GM23338 (cell line): ENCODE data around the gene PCDHGA9. TPM values are rescaled to one million over a fixed set of nuclear protein-coding genes. Genes with fewer than 3 reads are reported as not detected.

ENCODE experiments used
- ATAC-seq: fragments of 200-7000 bp; cut with Tn5 transposase; 3 replicates; pipeline ENCODE4 v1.9.1; 2020
- DNase-seq: peaks from one replicate; pipeline ENCODE4 v3.0.0-alpha.2; 2015; ENCODE audit warnings: low spot score
- H2AFZ ChIP-seq: fragments of 200-600 bp; sonication (generic); 2 replicates; pipeline ENCODE4 v1.8.0; 2016; ENCODE audit warnings: antibody characterized with exemption, mild to moderate bottlenecking, moderate library complexity
- H3F3A ChIP-seq: fragments of 200-600 bp; sonication (generic); replicated peaks from 2 replicates; pipeline ENCODE4 v1.8.0; 2017; ENCODE audit warnings: antibody characterized with exemption, mixed run types, low read depth
- H3K27ac ChIP-seq: fragments of 200-600 bp; sonication (generic); 2 replicates; pipeline ENCODE4 v1.6.1; 2016; ENCODE audit warnings: low read depth
- H3K27me3 ChIP-seq: fragments of 200-600 bp; sonication (generic); 2 replicates; pipeline ENCODE4 v1.8.0; 2016; ENCODE audit warnings: mild to moderate bottlenecking, mixed run types, moderate library complexity; ENCODE audit not compliant: insufficient read depth
- H3K36me3 ChIP-seq: fragments of 200-600 bp; sonication (generic); 2 replicates; pipeline ENCODE4 v1.8.0; 2016; ENCODE audit warnings: mild to moderate bottlenecking; ENCODE audit not compliant: insufficient read depth
- H3K4me1 ChIP-seq: fragments of 200-600 bp; sonication (generic); 2 replicates; pipeline ENCODE4 v1.8.0; 2016; ENCODE audit warnings: mild to moderate bottlenecking, moderate library complexity; ENCODE audit not compliant: insufficient read depth
- H3K4me2 ChIP-seq: fragments of 200-600 bp; sonication (generic); 2 replicates; pipeline ENCODE4 v1.7.1; 2017; ENCODE audit warnings: mixed run types
- H3K4me3 ChIP-seq: fragments of 200-600 bp; sonication (generic); 2 replicates; pipeline ENCODE4 v1.6.1; 2016; ENCODE audit warnings: mixed run types
- H3K79me2 ChIP-seq: fragments of 200-600 bp; sonication (generic); replicated peaks from 2 replicates; pipeline ENCODE4 v1.8.0; 2017; ENCODE audit warnings: mild to moderate bottlenecking; ENCODE audit not compliant: insufficient read depth
- H3K9me2 ChIP-seq: fragments of 200-600 bp; sonication (generic); 2 replicates; pipeline ENCODE4 v1.8.0; 2017; ENCODE audit not compliant: insufficient read depth
- H4K20me1 ChIP-seq: fragments of 200-600 bp; sonication (generic); replicated peaks from 2 replicates; pipeline ENCODE4 v1.8.0; 2017; ENCODE audit warnings: mild to moderate bottlenecking; ENCODE audit not compliant: insufficient read depth
- H3K27ac Mint-ChIP-seq: 2 replicates; pipeline ENCODE4 v1.8.0; 2020; ENCODE audit warnings: inconsistent platforms, mild to moderate bottlenecking, moderate library complexity, mixed read lengths
- H3K27me3 Mint-ChIP-seq: 3 replicates; pipeline ENCODE4 v1.8.0; 2022; ENCODE audit warnings: low read depth, mild to moderate bottlenecking, moderate library complexity, mixed read lengths, inconsistent platforms; ENCODE audit not compliant: insufficient read depth, poor library complexity
- H3K36me3 Mint-ChIP-seq: 3 replicates; pipeline ENCODE4 v1.8.0; 2021; ENCODE audit warnings: low read depth, mild to moderate bottlenecking, inconsistent platforms, moderate library complexity, mixed read lengths
- H3K4me1 Mint-ChIP-seq: 3 replicates; pipeline ENCODE4 v1.8.0; 2020; ENCODE audit warnings: mild to moderate bottlenecking, inconsistent platforms, mixed read lengths
- H3K4me3 Mint-ChIP-seq: 3 replicates; pipeline ENCODE4 v1.8.0; 2021; ENCODE audit warnings: moderate library complexity, mild to moderate bottlenecking, inconsistent platforms, mixed read lengths
- H3K9me3 Mint-ChIP-seq: 3 replicates; pipeline ENCODE4 v1.8.0; 2020; ENCODE audit warnings: moderate library complexity, mild to moderate bottlenecking, inconsistent platforms, mixed read lengths
- CREB1 ChIP-seq: fragments of 250-450 bp; sonication (Bioruptor Pico); IDR thresholded peaks from 2 replicates; pipeline ENCODE4 v1.5.0; 2020; ENCODE audit warnings: low read depth, mild to moderate bottlenecking, moderate library complexity
- CTCF ChIP-seq, 2 experiments: fragments of 200-600 bp in 1 of 2; sonication (generic) in 1 of 2; conservative IDR thresholded peaks; 2 replicates each; pipeline versions ENCODE4 v1.5.1 to v1.6.1; 2016 to 2017; ENCODE audit warnings: antibody characterized with exemption in 2 of 2, low read depth in 2 of 2, mild to moderate bottlenecking in 2 of 2, moderate library complexity in 1 of 2
- EZH2 ChIP-seq: fragments of 200-600 bp; sonication (generic); IDR thresholded peaks from one replicate; pipeline ENCODE4 v1.8.0; 2017; ENCODE audit warnings: antibody characterized with exemption, mild to moderate bottlenecking, low read depth; ENCODE audit not compliant: unreplicated experiment
- EZH2phosphoT487 ChIP-seq: fragments of 200-600 bp; sonication (generic); IDR thresholded peaks from one replicate; pipeline ENCODE4 v1.8.1; 2018; ENCODE audit warnings: antibody characterized with exemption; ENCODE audit not compliant: unreplicated experiment
- REST ChIP-seq: IDR thresholded peaks from one replicate; pipeline ENCODE4 v1.6.1; 2018; ENCODE audit warnings: antibody characterized with exemption; ENCODE audit not compliant: unreplicated experiment
- STAT1 ChIP-seq: IDR thresholded peaks from one replicate; pipeline ENCODE4 v1.6.1; 2016; ENCODE audit warnings: antibody characterized with exemption; ENCODE audit not compliant: unreplicated experiment
- ZNF462 ChIP-seq: fragments of 250-450 bp; sonication (Bioruptor Pico); IDR thresholded peaks from 2 replicates; pipeline ENCODE4 v1.5.0; 2020; ENCODE audit warnings: mild to moderate bottlenecking, moderate library complexity
- polyA plus RNA-seq: library from polyadenylated mRNA; unstranded; fragments of >200 nt; fragmentation: Nextera tagmentation; extraction: Ambion mirVana; gene quantifications from 2 replicates; pipeline ENCODE4 v1.2.1, GENCODE V29; 2016
- total RNA-seq: library from RNA; depleted of rRNA; stranded (reverse); fragments of >200 nt; shearing (Covaris generic); gene quantifications from 2 replicates; pipeline ENCODE4 v1.2.3, GENCODE V29; 2014

PCDHGA9 gene
- total and polyA plus RNA-seq, 2 experiments from 2014 or later: 0.50 to 5.5 TPM

- TF ChIP-seq ZNF462 (CRISPR knock-in tag) (no peak), CTCF (conservative IDR thresholded peaks at IDR 0.05; ENCODE audit: low read depth in 2 of 2) (no peak), CREB1 (CRISPR knock-in tag) (no peak)
These were observed 16.7 kb downstream of the PCDHGA9 start (continued) for GRCh38 chr5:141419074-141419880.

- peak; percentile 90 for DNase-seq
- Histone ChIP-seq H3K36me3 (no peaks in the 10 kb centered on the region), H3K27ac (no peak within 1 kb of the TSS), H3K4me1 (no peaks in the 10 kb centered on the region), H3K79me2 (no peaks in the 10 kb centered on the region; the same call in 1 of the 2 replicates), H3K4me2 (peak within 1 kb of the TSS; percentile 77), H3F3A (no peaks in the 10 kb centered on the region), H2AFZ (peak within 1 kb of the TSS; percentile 73; the same call in 1 of the 2 replicates), H3K27me3 (peaks cover 20% of the 10 kb centered on the region), H3K4me3 (peak within 1 kb of the TSS; percentile 62), H4K20me1 (no peaks in the 10 kb centered on the region), H3K9me2 (no peaks in the 10 kb centered on the region)
- peaks cover 28% of the 10 kb centered on the region for H3K27me3 Mint-ChIP-seq
- peaks cover 73% of the 10 kb centered on the region for H3K36me3 Mint-ChIP-seq
- ATAC-seq: peak; percentile 31
- H3K4me3 Mint-ChIP-seq: peak within 1 kb of the TSS; percentile 77
- no peak within 1 kb of the TSS; the same call in none of the 2 replicates for H3K27ac Mint-ChIP-seq
- peaks cover 71% of the 10 kb centered on the region for H3K9me3 Mint-ChIP-seq
- peaks cover 7% of the 10 kb centered on the region for H3K4me1 Mint-ChIP-seq
- TF ChIP-seq CREB1 (CRISPR knock-in tag) (no peak), EZH2phosphoT487 (no peak), STAT1 (no peak), EZH2 (no peak), REST (no peak)
These were observed 18.4 kb downstream of the PCDHGA9 start, which contains the start of gene PCDHGA11 for GRCh38 chr5:141420855-141421488. Gene PCDHGA11 (plus strand): TSS chr5:141421051. CDS start chr5:141421228, 177 bp downstream.
